Testis (tissue), 3 donors: ENCODE measurements around the gene ARHGEF4. TPM values are rescaled to one million over a fixed set of nuclear protein-coding genes. Genes with fewer than 3 reads are reported as not detected.
A peak's percentile ranks its signal among the peaks of the same experiment; 100 is the strongest.

ENCODE experiments used
- DNase-seq: peaks from one replicate; pipeline ENCODE4 v3.0.0-alpha.2; 2019
- H3K27ac ChIP-seq, 2 donors: fragments of 200-600 bp; sonication (generic); one replicate each; pipeline ENCODE4 v1.5.1; 2019
- H3K27me3 ChIP-seq: fragments of 200-600 bp; sonication (generic); one replicate; pipeline ENCODE4 v1.5.1; 2019
- H3K36me3 ChIP-seq: fragments of 200-600 bp; sonication (generic); one replicate; pipeline ENCODE4 v1.5.1; 2017; ENCODE audit warnings: low read depth; ENCODE audit errors: missing control alignments
- H3K4me1 ChIP-seq: fragments of 200-600 bp; sonication (generic); one replicate; pipeline ENCODE4 v1.5.1; 2019
- H3K4me3 ChIP-seq, 2 donors: fragments of 200-600 bp; sonication (generic); one replicate each; pipeline ENCODE4 v1.5.1; 2017 to 2019
- H3K9me3 ChIP-seq: fragments of 200-600 bp; sonication (generic); one replicate; pipeline ENCODE4 v1.5.1; 2017
- CTCF ChIP-seq, 3 experiments: fragments of 450-650 bp in 2 of 3; fragments of 200-600 bp in 1 of 3; sonication (generic) in 1 of 3; IDR thresholded peaks; one replicate each; pipeline ENCODE4 v1.5.1; 2016 to 2019; ENCODE audit warnings: antibody characterized with exemption in 3 of 3, mild to moderate bottlenecking in 2 of 3, moderate library complexity in 1 of 3
- POLR2A ChIP-seq: fragments of 450-650 bp; IDR thresholded peaks from one replicate; pipeline ENCODE4 v1.6.1; 2017; ENCODE audit warnings: antibody characterized with exemption, mild to moderate bottlenecking, moderate library complexity
- WGBS, 2 donors: methylation state at CpG; one replicate each; pipeline ENCODE4 v1.1.5; 2018; 5-methylcytosine and 5-hydroxymethylcytosine counted together
- intact Hi-C: fragments of 100-400 bp; cut with DNase I; formaldehyde crosslinking; loops from one replicate; pipeline ENCODE4 v1.15.1; 2023; ENCODE audit warnings: low total_unique reads
- polyA plus RNA-seq: library from polyadenylated mRNA; stranded (reverse); fragments of 350-450 nt; fragmentation: Illumina TruSeq; extraction: RNeasy Lipid Tissue Mini Kit (QIAGEN cat#74804); gene quantifications from one replicate; pipeline ENCODE4 v1.2.3, GENCODE V29; 2014; ENCODE audit warnings: low read depth, low replicate concordance; ENCODE audit not compliant: insufficient read depth
- total RNA-seq, 2 donors: library from RNA; depleted of rRNA; stranded (reverse); fragments of >200 nt; gene quantifications; one replicate each; pipeline ENCODE4 v1.2.3, GENCODE V29; 2016

ARHGEF4 gene
- total and polyA plus RNA-seq, 3 donors from 2014 or later: 18.0 to 37.4 (median 36.3) TPM

DNA sequence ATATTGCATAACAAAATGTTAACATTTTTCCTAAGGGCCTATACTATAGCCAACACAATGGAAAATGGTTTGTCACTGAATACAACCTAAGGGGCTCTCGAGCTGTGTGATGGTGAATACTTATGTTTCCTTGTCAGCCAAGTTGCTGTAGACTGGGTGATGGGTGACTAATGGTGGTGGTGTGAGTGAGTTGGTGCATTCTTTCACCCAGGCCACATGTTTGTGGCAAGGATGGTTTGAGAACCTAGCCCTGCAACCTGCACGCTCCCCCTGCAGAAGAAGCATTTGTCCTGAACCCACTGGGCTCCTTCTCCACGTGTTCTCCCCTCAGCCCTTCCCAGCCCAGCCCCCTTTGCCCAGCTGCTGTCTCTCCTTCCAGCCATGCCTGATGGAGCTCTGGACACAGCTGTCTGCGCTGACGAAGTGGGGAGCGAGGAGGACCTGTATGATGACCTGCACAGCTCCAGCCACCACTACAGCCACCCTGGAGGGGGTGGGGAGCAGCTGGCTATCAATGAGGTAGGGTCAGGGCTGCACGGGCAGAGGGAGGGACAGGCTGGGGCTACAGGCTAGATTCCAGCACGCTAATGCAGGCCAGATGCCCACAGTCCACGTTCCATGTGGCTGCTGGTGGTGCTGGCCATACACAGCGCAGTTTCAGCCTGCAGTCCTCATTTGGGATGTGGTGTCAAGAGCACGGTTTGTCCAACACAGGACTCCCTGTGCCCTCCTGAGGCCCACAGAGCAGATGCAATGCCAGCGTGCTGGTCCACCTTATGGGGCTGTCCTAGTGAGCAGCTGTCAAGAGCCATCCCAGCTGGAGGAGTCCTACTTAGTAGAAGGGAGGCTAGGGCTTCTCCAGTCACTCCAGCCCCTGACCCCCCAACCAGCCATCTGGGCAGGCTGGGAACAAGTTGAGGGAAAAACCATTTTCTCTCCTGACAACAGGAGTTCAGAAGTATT lies 191.1 kb downstream of the ARHGEF4 start:
- Histone ChIP-seq H3K9me3 (no peaks in the 10 kb centered on the region), H3K36me3 (no peaks in the 10 kb centered on the region), H3K27ac (no peak overlapping the region), H3K4me1 (peaks cover 3% of the 10 kb centered on the region), H3K4me3 (no peak overlapping the region), H3K27me3 (no peaks in the 10 kb centered on the region)
- TF ChIP-seq CTCF (IDR thresholded peaks at IDR 0.05) (no peak), POLR2A (no peak)
- no peak for DNase-seq
- WGBS, 2 donors: 86 to 97% methylated on average over 4 to 11 of the region's 12 CpGs
- intact Hi-C loops: no loop called here

DNA sequence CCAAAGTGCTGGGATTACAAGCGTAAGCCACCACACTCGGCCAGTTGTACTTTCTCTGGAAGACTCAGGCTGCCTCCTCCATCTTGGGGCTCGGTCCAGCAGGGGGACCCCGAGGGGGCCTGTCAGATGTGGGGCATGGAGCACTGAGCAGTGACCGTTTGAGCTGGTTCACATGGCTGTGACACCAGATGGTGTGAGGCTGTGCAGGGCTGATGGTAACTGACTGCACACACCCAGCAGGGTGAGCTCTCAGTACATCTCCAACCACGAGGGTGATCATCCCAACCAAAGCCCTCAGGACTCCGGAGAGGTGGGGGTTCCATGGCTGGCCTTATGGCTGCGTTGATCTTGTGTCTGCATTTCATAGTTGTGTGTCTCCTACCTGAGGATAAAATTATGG lies 193.1 kb downstream of the ARHGEF4 start:
- Histone ChIP-seq H3K4me1 (peaks cover 9% of the 10 kb centered on the region), H3K9me3 (no peaks in the 10 kb centered on the region), H3K36me3 (no peaks in the 10 kb centered on the region), H3K4me3 (no peak overlapping the region), H3K27me3 (no peaks in the 10 kb centered on the region), H3K27ac (no peak overlapping the region)
- no peak for TF ChIP-seq POLR2A
- TF ChIP-seq CTCF (IDR thresholded peaks at IDR 0.05): no peak
- no peak for DNase-seq
- WGBS, 2 donors: 80 to 85% methylated on average over 7 to 8 of the region's 8 CpGs
- intact Hi-C loops: no loop called here

- Histone ChIP-seq H3K36me3 (no peaks in the 10 kb centered on the region), H3K9me3 (no peaks in the 10 kb centered on the region), H3K27me3 (no peaks in the 10 kb centered on the region), H3K27ac (no peak overlapping the region), H3K4me1 (peaks cover 12% of the 10 kb centered on the region), H3K4me3 (no peak overlapping the region)
- intact Hi-C loops: no loop called here
- DNase-seq: peak; percentile 74
- TF ChIP-seq POLR2A: no peak
- no peak for TF ChIP-seq CTCF (IDR thresholded peaks at IDR 0.05)
- 66 to 75% methylated on average over 10 to 13 of the region's 13 CpGs for WGBS, 2 donors
Measured at GRCh38 chr2:131030478-131030971, 193.8 kb downstream of the ARHGEF4 start.

GRCh38 chr2:131031431-131031841 lies 194.7 kb downstream of the ARHGEF4 start:
- 90 to 91% methylated on average over 9 of the region's 9 CpGs for WGBS, 2 donors
- intact Hi-C loops: no loop called here
- peaks cover 18% of the 10 kb centered on the region for H3K4me1 ChIP-seq

More at GRCh38 chr2:131031431-131031841, 194.7 kb downstream of the ARHGEF4 start:
- H3K27me3 ChIP-seq: no peaks in the 10 kb centered on the region
- no peak overlapping the region for H3K4me3 ChIP-seq
- TF ChIP-seq CTCF (IDR thresholded peaks at IDR 0.05) (no peak), POLR2A (no peak)
- no peaks in the 10 kb centered on the region for H3K9me3 ChIP-seq
- H3K27ac ChIP-seq: no peak overlapping the region
- no peak for DNase-seq
- H3K36me3 ChIP-seq: no peaks in the 10 kb centered on the region
